Measurements from ENCODE around the gene KRTAP4-12. TPM values are rescaled to one million over a fixed set of nuclear protein-coding genes. Genes with fewer than 3 reads are reported as not detected.
"Not testable (repeated sequence)": the region's sequence is repeated elsewhere in the genome, so short reads cannot be mapped to it uniquely, and the experiment has no call there.

The KRTAP4-12 gene
- total RNA-seq, 1 donor from 2014 or later: not detected

- intact Hi-C loops (cut with micrococcal nuclease): no loop called here
Observed at GRCh38 chr17:41126412-41126811, 2.4 kb upstream of the KRTAP4-12 start.

DNA sequence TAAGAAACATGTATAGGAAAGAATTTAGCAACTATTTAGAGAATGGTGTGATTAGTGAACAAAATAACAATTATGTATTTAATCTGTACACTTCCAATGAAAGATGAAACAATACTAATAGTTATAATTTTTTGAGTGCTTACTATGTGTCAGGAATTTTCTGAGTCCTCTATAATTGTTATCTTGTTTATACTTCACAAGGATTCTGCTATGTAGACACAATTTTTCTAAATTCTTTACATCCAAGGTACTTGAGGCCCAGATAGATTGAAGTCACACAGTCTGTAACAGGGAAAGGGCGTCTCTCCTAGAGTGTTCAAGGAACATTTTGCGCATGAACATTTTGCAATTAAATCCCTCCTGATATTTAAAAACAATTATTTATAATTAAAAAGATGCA, 1.1 kb upstream of the KRTAP4-12 start:
- intact Hi-C loops (cut with micrococcal nuclease): no loop called here

GRCh38 chr17:41123292-41123990, 541 bp downstream of the KRTAP4-12 start:
- intact Hi-C loops (cut with micrococcal nuclease): not testable (repeated sequence)

DNA sequence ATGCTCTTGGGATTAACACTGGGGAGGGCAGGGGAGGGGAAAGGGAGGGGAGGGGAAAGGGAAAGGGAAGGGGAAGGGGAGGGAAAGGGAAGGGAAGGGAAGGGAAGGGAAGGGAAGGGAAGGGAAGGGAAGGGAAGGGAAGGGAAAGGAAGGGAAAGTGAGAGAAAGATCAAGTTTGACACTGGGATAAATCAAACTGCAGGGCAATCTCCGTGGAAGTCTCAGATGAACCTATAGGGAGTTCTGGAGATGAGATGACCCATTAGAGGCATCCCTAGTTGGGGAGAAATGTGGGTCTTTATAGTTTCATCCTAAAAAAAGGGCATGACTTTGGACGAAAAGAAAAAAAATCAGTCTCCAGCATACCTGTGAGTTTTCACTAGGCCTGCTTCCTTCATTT, 2.2 kb downstream of the KRTAP4-12 start:
- intact Hi-C loops (cut with micrococcal nuclease): no loop called here

- intact Hi-C loops (cut with micrococcal nuclease): not testable (repeated sequence)
Observed at GRCh38 chr17:41119696-41120690, 4.0 kb downstream of the KRTAP4-12 start.

DNA sequence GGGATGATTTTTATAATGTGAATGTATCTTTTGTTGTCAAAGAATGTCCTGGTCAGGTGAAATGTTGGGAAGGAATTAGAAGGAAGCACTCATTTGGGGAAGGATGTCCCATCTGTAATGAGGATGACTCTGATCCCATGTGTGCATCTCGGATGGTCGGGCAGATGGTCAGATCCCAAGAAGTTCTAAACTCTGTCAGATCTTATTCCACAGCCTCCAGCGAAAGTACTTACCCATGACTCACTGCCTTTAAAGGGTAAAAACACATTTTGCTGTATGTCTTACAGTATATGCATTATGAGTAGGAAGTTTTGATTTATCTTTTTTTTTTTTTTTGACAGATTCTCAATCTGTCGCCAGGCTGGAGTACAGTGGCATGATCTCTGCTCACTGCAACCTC, 5.3 kb downstream of the KRTAP4-12 start:
- intact Hi-C loops (cut with micrococcal nuclease): no loop called here

- intact Hi-C loops (cut with micrococcal nuclease): not testable (repeated sequence)
Observed at GRCh38 chr17:41117846-41118386, 6.1 kb downstream of the KRTAP4-12 start, which contains the start of gene KRTAP4-11. Gene KRTAP4-11 (minus strand): TSS chr17:41118373. CDS start chr17:41118315, 58 bp downstream.

DNA sequence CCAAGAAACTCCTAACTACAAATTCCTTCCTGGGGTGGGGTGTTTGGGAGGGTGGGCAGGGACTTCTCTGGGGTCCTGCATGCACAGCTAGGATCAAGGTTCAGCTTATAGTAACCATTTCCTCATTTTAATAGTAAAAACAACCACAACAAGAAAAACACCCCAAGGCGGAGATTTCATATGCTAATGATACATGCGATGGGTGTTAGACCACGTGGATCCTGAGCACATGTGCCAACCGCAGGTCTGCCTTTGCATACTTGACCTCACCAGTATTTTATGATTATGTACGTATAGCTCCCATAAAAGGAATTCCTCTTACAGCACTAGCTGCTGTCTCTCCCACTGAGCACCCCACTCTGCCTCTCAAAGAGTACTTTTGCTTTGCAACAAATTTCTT, 7.7 kb downstream of the KRTAP4-12 start:
- intact Hi-C loops (cut with micrococcal nuclease): no loop called here

DNA sequence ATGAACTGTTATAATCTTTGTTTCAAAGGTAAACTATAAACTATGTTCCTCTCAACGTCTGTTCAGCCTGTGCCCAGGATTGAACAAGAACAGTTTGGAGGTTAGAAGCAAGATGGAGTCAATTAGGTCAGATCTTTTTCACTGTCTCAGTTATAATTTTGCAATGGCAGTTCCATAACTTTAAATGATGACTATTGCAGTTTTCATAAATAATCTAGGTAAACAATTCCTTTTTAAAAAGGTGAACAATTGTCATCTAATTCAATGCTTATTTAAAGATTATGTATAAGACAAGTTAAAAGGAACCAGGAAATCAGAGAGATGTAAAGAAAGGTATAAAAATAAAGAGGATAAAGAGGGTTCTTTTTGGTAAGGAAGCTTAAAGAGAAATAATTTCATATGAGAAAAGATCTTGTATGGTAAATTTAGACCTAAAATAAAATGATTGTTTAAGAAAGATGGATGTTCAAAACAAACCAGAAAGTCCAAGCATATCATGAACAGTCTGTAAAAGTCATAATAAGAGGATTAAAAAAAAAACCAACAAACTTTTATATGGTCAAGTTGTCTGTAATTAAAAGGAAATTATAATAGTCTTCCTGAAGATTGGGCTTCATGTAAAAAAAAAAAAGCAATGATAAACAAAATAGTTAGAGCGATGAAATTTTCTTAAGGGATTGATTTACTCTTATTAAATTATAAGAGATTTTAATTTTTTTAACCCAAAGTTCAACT, 12.7 kb downstream of the KRTAP4-12 start:
- intact Hi-C loops (cut with micrococcal nuclease): no loop called here

DNA sequence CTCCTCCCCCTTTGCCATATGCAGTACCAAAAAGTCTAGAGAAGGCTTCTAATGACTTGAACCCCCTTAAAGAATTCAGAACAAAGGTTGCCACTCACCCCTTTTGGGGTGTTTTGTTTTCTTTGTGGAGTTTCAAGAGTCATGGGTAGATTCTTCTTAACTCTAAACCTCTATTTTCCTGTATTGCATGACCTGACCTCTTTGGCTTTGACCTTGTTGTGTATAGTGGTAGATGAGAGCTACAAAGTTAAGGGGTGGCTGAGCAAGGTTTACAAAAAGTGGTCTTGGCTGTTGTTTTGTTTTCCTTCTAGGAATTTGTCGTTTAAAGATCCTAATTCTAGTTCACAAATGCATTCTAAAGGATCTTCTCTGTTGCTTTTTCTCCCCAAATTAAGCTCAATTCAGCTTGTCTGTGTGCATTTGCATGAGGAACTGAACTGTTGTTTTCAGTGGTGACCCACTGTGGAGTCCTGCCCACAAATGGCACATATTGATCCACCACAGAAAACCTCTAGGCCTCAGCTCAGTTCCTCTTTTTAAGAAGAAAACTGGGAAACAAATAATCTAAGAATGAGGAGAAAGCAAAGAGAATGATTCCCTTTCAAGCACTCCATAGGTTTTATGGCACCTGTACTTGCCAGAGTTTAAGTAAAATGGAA, 15.1 kb downstream of the KRTAP4-12 start:
- intact Hi-C loops (cut with micrococcal nuclease): not testable (repeated sequence)

- intact Hi-C loops (cut with micrococcal nuclease): no loop called here
Observed at GRCh38 chr17:41107941-41108450, 16.0 kb downstream of the KRTAP4-12 start.

- intact Hi-C loops (cut with micrococcal nuclease): not testable (repeated sequence)
Observed at GRCh38 chr17:41105347-41105746, 18.6 kb downstream of the KRTAP4-12 start, which contains the start of gene KRTAP4-9. Gene KRTAP4-9 (plus strand): TSS chr17:41105389. CDS start chr17:41105389, 0 bp downstream.

DNA sequence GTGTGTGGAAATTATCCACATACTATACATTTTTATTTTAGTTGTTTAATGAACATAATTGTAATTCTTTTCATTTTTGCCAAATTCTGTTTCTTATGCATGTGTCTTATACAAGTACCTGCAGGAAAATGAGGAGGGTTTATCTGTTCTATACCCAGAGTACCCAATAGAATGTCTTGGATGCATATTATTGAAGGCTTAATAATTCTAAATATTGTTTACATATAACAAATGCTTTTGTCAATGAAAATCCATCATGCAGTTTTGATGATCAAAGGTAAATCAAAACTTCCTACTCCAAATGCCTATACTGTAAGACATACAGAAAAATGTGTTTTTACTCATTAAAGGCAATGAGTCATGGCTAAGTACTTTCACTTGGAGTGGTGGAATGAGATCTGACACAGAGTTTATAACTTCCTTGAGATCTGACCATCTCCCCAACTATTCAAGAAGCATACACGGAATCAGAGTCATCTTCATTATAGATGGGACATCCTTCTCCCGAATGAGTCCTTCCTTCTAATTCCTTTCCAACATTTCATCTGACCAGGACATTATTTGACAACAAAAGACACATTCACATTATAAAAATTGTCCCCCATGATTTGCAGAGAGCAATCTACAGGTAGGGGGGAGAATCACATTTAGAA, 19.5 kb downstream of the KRTAP4-12 start:
- intact Hi-C loops (cut with micrococcal nuclease): not testable (repeated sequence)

DNA sequence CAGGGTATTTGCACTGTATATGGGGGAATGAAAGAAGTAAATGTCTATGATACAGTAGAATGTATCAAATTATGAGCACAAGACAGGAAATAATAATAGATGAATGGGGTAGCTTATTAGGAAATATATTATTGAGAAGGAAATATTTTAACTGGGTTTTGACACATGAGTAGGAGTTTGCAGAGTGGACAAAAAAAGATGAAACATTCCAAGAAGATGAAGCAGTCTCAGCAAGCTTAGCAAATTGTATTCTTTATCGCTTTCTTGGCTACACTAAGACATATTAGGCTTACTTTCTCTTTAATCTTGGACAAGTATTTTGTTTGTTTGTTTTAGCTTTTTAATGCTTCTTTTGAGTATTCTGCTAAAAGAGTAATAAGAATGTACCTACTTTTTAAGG, 20.1 kb downstream of the KRTAP4-12 start:
- intact Hi-C loops (cut with micrococcal nuclease): no loop called here

GRCh38 chr17:41101586-41102259, 22.3 kb downstream of the KRTAP4-12 start, which contains the start of gene KRTAP4-16:
Gene KRTAP4-16 (minus strand): TSS chr17:41102209. CDS start chr17:41102209, 0 bp downstream.
- intact Hi-C loops (cut with micrococcal nuclease): no loop called here

GRCh38 chr17:41099682-41100480, 24.1 kb downstream of the KRTAP4-12 start:
- intact Hi-C loops (cut with micrococcal nuclease): not testable (repeated sequence)

- intact Hi-C loops (cut with micrococcal nuclease): no loop called here
Observed at GRCh38 chr17:41098481-41098880, 25.5 kb downstream of the KRTAP4-12 start.

DNA sequence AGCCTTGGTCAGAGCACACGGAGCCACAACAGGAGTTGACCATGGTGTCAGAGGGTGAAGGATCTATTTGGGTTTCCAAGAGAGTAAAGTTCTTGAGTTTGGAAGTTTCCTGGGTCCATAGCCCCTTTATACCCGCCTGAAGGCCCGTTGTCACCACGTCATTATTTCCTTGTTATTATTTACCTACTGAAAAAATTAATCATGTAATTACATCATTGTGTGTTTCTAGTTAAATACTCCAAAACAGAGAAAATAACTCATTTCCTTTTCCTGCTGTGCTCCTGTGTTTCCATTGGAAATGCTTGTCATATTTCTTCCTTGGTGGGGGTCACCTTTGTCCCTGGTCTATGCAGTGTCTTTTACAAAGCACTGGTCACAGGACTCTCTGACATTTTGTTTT, 25.9 kb downstream of the KRTAP4-12 start, which contains the start of gene KRTAP4-8:
Gene KRTAP4-8, minus strand, starts transcription at position 101 of the 400 bp plus-strand sequence. Its CDS starts 58 bp downstream, at position 43.
- intact Hi-C loops (cut with micrococcal nuclease): no loop called here

Measured in T-helper 1 cell treated with Interleukin-12 subunit alpha and Interleukin-12 subunit beta and Interleukin-4 antibody, amounts not matched to agents 30 ng/mL and 1 ng/mL, for 36 hours (primary cell).